Ovary (tissue), 3 donors: Measurements from ENCODE around the gene NPC2.

Experiments used
- EP300 ChIP-seq: sonication (generic); formaldehyde crosslinking; IDR thresholded peaks from one replicate; pipeline ENCODE4 v1.6.1; 2017; ENCODE audit warnings: antibody characterized with exemption
- TF ChIP-seq, protein P1 (sequence below), 3 donors: fragments of 450-650 bp in 2 of 3; fragments of 200-600 bp in 1 of 3; IDR thresholded peaks; one replicate each; pipeline versions ENCODE4 v1.5.1 to v1.8.0; 2016 to 2022; ENCODE audit warnings: antibody characterized with exemption in 3 of 3, mild to moderate bottlenecking in 1 of 3
- donor health status: DM: no; HTN: no; CAD: no.

DNA sequence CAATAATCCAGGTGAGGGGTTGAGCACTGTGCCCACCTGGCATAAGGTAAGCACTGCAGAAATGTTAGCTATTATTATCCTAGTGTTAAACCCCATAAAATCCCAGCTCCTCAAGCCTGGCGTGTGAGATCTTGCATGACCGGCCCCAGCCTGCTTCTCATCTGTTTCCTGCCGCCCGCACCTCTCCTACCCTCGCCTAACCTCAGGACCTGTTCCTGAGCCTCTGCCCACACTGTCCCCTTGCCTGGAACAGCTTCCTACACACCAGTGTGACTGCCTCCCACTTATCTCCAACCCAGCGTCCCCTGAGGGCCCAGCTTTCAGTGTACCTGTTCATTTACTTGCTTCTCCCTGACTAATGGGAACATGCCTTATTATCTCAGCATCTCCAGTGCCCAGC is 25.1 kb upstream of the NPC2 start:
- TF ChIP-seq, protein P1, sequence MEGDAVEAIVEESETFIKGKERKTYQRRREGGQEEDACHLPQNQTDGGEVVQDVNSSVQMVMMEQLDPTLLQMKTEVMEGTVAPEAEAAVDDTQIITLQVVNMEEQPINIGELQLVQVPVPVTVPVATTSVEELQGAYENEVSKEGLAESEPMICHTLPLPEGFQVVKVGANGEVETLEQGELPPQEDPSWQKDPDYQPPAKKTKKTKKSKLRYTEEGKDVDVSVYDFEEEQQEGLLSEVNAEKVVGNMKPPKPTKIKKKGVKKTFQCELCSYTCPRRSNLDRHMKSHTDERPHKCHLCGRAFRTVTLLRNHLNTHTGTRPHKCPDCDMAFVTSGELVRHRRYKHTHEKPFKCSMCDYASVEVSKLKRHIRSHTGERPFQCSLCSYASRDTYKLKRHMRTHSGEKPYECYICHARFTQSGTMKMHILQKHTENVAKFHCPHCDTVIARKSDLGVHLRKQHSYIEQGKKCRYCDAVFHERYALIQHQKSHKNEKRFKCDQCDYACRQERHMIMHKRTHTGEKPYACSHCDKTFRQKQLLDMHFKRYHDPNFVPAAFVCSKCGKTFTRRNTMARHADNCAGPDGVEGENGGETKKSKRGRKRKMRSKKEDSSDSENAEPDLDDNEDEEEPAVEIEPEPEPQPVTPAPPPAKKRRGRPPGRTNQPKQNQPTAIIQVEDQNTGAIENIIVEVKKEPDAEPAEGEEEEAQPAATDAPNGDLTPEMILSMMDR (IDR thresholded peaks at IDR 0.05) = no peak
- no peak for TF ChIP-seq EP300
